HepG2 (cell line): ENCODE data around the gene TTC22. TPM values are rescaled to one million over a fixed set of nuclear protein-coding genes. Genes with fewer than 3 reads are reported as not detected.

ENCODE experiments used
- ATAC-seq: fragments of 200-7000 bp; cut with Tn5 transposase; 3 replicates; pipeline ENCODE4 v1.9.1; 2020; ENCODE audit warnings: mild to moderate bottlenecking, moderate library complexity
- BruUV-seq: library from RNA; stranded (reverse); fragments of 400-500 nt; replicated peaks from 2 replicates; lab custom pipeline; 2021; lab: Mats Ljungman, UMichigan
- CTCF ChIA-PET: fragments of 300-600 bp; formaldehyde crosslinking; extraction: SDS; loops from one replicate; lab custom pipeline; 2021; ENCODE audit warnings: low total read pairs, inconsistent platforms, low intra/inter-chr PET ratio; lab: Yijun Ruan, JAX
- POLR2A ChIA-PET: fragments of 350-600 bp; sonication (Branson Sonifier 250); formaldehyde crosslinking; loops from one replicate; lab custom pipeline; 2020; ENCODE audit warnings: antibody characterized with exemption, inconsistent platforms; lab: Yijun Ruan, JAX
- DNase-seq: peaks from one replicate; pipeline ENCODE4 v3.0.0-alpha.2; 2015; ENCODE audit warnings: low spot score
- FAIRE-seq: peaks from 3 replicates; lab custom pipeline; 2011; peaks lifted over from hg19 to GRCh38; lab: Jason Lieb, UNC
- H2AFZ ChIP-seq: one replicate; pipeline ENCODE4 v1.6.1; 2011; ENCODE audit warnings: low read length, inconsistent platforms
- H3K27ac ChIP-seq: fragments of 300-600 bp; 3 replicates; pipeline ENCODE4 v1.8.0; 2011; ENCODE audit warnings: mixed run types, mild to moderate bottlenecking, mixed read lengths, low read length, inconsistent platforms; ENCODE audit not compliant: insufficient read depth; ENCODE audit errors: extremely low read length
- H3K27me3 ChIP-seq, 2 experiments: fragments of 200-600 bp in 1 of 2; 2 replicates in 1 of 2; 3 replicates in 1 of 2; pipeline versions ENCODE4 v1.6.0 to v1.8.0; 2011; ENCODE audit warnings: low read length in 2 of 2, mild to moderate bottlenecking in 2 of 2, moderate library complexity in 2 of 2, inconsistent platforms in 1 of 2; ENCODE audit not compliant: insufficient read depth in 2 of 2, control insufficient read depth in 1 of 2
- H3K36me3 ChIP-seq, 2 experiments: fragments of 200-600 bp in 1 of 2; replicated peaks in 1 of 2; 2 replicates in 1 of 2; 3 replicates in 1 of 2; pipeline versions ENCODE4 v1.5.1 to v1.8.0; 2011; ENCODE audit warnings: low read length in 2 of 2, inconsistent platforms in 1 of 2; ENCODE audit not compliant: insufficient read depth in 2 of 2, control insufficient read depth in 1 of 2
- H3K4me1 ChIP-seq: 2 replicates; pipeline ENCODE4 v1.5.1; 2012; ENCODE audit warnings: low read length, inconsistent platforms; ENCODE audit not compliant: insufficient read depth
- H3K4me2 ChIP-seq: 2 replicates; pipeline ENCODE4 v1.6.0; 2011; ENCODE audit warnings: low read depth, low read length, inconsistent platforms
- H3K4me3 ChIP-seq, 3 experiments: fragments of 200-600 bp in 1 of 3; sonication (generic), shearing (Covaris generic) in 1 of 3; replicated peaks in 1 of 3; 2 replicates each; pipeline ENCODE4 v1.5.1; 2011 to 2016; ENCODE audit warnings: low read length in 3 of 3, inconsistent platforms in 2 of 3, low read depth in 2 of 3, mild to moderate bottlenecking in 2 of 3, control low read depth in 1 of 3, mixed read lengths in 1 of 3; ENCODE audit not compliant: insufficient read depth in 1 of 3
- H3K79me2 ChIP-seq: one replicate; pipeline ENCODE4 v1.6.1; 2011; ENCODE audit warnings: low read length, inconsistent platforms; ENCODE audit not compliant: insufficient read depth
- H3K9ac ChIP-seq: 2 replicates; pipeline ENCODE4 v1.6.0; 2011; ENCODE audit warnings: mild to moderate bottlenecking, low read depth, low read length, inconsistent platforms; ENCODE audit not compliant: insufficient read depth
- H3K9me3 ChIP-seq: 2 replicates; pipeline ENCODE4 v1.5.1; 2012; ENCODE audit warnings: mild to moderate bottlenecking, low read length
- H4K20me1 ChIP-seq: 2 replicates; pipeline ENCODE4 v1.6.0; 2011; ENCODE audit warnings: inconsistent platforms, mild to moderate bottlenecking, low read length, moderate library complexity; ENCODE audit not compliant: insufficient read depth
- CBFB ChIP-seq: sonication (generic); formaldehyde crosslinking; IDR thresholded peaks from 2 replicates; pipeline ENCODE4 v1.4.0; 2020; ENCODE audit warnings: missing genetic modification reagents
- HES4 ChIP-seq: sonication (generic); formaldehyde crosslinking; IDR thresholded peaks from 2 replicates; pipeline ENCODE4 v1.9.0; 2021; ENCODE audit warnings: mild to moderate bottlenecking, missing genetic modification reagents, borderline replicate concordance
- NFYB ChIP-seq: sonication (generic); formaldehyde crosslinking; IDR thresholded peaks from 2 replicates; pipeline ENCODE4 v1.4.0; 2020; ENCODE audit warnings: missing genetic modification reagents
- PRMT3 ChIP-seq: sonication (generic); formaldehyde crosslinking; IDR thresholded peaks from 2 replicates; pipeline ENCODE4 v1.8.1; 2022; ENCODE audit warnings: low read depth, mild to moderate bottlenecking, moderate library complexity, missing genetic modification reagents, borderline replicate concordance
- SYNCRIP ChIP-seq: fragments of 200-400 bp; formaldehyde crosslinking; IDR thresholded peaks from 2 replicates; pipeline ENCODE4 v1.6.1; 2018; ENCODE audit warnings: mild to moderate bottlenecking, low read depth, low read length; ENCODE audit not compliant: insufficient read depth
- XRCC5 ChIP-seq: fragments of 200-400 bp; formaldehyde crosslinking; optimal IDR thresholded peaks from 2 replicates; pipeline ENCODE3; 2017; ENCODE audit warnings: mild to moderate bottlenecking, low read length
- ZFX ChIP-seq: sonication (generic); formaldehyde crosslinking; IDR thresholded peaks from 2 replicates; pipeline ENCODE4 v1.4.0; 2020; ENCODE audit warnings: mild to moderate bottlenecking, low read depth, missing genetic modification reagents, moderate library complexity
- ZNF160 ChIP-seq: sonication (generic); formaldehyde crosslinking; IDR thresholded peaks from 2 replicates; pipeline ENCODE4 v1.8.0; 2022; ENCODE audit warnings: mild to moderate bottlenecking, inconsistent platforms, missing genetic modification reagents
- ZNF225 ChIP-seq: sonication (generic); formaldehyde crosslinking; IDR thresholded peaks from 2 replicates; pipeline ENCODE4 v1.4.0; 2020; ENCODE audit warnings: mild to moderate bottlenecking, missing genetic modification reagents
- WGBS: methylation state at CpG from one replicate; pipeline ENCODE4 v1.1.6; 2017; ENCODE audit warnings: low lambda C conversion rate; 5-methylcytosine and 5-hydroxymethylcytosine counted together
- in situ Hi-C: cut with HindIII; loops from 2 replicates; pipeline ENCODE4 v1.10.0; 2017; ENCODE audit warnings: low pct_unique_long_range_greater_than_20kb; ENCODE audit not compliant: extremely low pct_ligation_motif_present
- intact Hi-C: fragments of 100-400 bp; cut with micrococcal nuclease; formaldehyde crosslinking; loops from one replicate; pipeline ENCODE4 v1.10.0; 2022; ENCODE audit not compliant: unreplicated experiment
- polyA plus RNA-seq, 8 experiments: library from polyadenylated mRNA; depleted of rRNA in 3 of 8; stranded (reverse) in 7 of 8; unstranded in 1 of 8; fragments of >200 nt; fragmentation: Illumina TruSeq in 4 of 8; extraction: Trizol in 4 of 8; gene quantifications; 2 replicates each; pipeline versions ENCODE4 v1.2.1 to v1.2.3, GENCODE V29; 2011 to 2016; ENCODE audit warnings: low read depth in 4 of 8, missing spikeins in 1 of 8, mixed read lengths in 1 of 8; ENCODE audit not compliant: insufficient read depth in 1 of 8
- total RNA-seq, 5 experiments: library from RNA; depleted of rRNA; stranded (reverse); fragments of >200 nt; fragmentation: Illumina TruSeq; extraction: Trizol; gene quantifications; 2 replicates each; pipeline ENCODE4 v1.2.3, GENCODE V29; 2016; ENCODE audit warnings: low read depth in 1 of 5
- TF ChIP-seq, protein P1 (sequence below): IDR thresholded peaks from 2 replicates; pipeline ENCODE4 v1.6.1; 2016; ENCODE audit warnings: control low read depth
- TF ChIP-seq, protein P2 (sequence below): sonication (generic); formaldehyde crosslinking; IDR thresholded peaks from 2 replicates; pipeline ENCODE4 v1.4.0; 2020; ENCODE audit warnings: low read depth, mild to moderate bottlenecking, missing genetic modification reagents
- TF ChIP-seq, protein P3 (sequence below): sonication (generic); formaldehyde crosslinking; IDR thresholded peaks from 2 replicates; pipeline ENCODE4 v1.9.0; 2022; ENCODE audit warnings: low read depth, missing genetic modification reagents
- TF ChIP-seq, protein P4 (sequence below): sonication (generic); formaldehyde crosslinking; IDR thresholded peaks from 2 replicates; pipeline ENCODE4 v1.9.0; 2021; ENCODE audit warnings: missing genetic modification reagents, mild to moderate bottlenecking, borderline replicate concordance
- TF ChIP-seq, protein P5 (sequence below): sonication (generic); formaldehyde crosslinking; IDR thresholded peaks from 2 replicates; pipeline ENCODE4 v1.5.0; 2020; ENCODE audit warnings: missing genetic modification reagents
- TF ChIP-seq, protein P6 (sequence below): sonication (generic); formaldehyde crosslinking; IDR thresholded peaks from 2 replicates; pipeline ENCODE4 v1.5.0; 2020; ENCODE audit warnings: mild to moderate bottlenecking, missing genetic modification reagents, moderate library complexity

TTC22 gene
- total and polyA plus RNA-seq, 2 of the 13 experiments (the other 11 are each of a cell fraction or from before 2014, with no cell fraction given), result not detected

DNA sequence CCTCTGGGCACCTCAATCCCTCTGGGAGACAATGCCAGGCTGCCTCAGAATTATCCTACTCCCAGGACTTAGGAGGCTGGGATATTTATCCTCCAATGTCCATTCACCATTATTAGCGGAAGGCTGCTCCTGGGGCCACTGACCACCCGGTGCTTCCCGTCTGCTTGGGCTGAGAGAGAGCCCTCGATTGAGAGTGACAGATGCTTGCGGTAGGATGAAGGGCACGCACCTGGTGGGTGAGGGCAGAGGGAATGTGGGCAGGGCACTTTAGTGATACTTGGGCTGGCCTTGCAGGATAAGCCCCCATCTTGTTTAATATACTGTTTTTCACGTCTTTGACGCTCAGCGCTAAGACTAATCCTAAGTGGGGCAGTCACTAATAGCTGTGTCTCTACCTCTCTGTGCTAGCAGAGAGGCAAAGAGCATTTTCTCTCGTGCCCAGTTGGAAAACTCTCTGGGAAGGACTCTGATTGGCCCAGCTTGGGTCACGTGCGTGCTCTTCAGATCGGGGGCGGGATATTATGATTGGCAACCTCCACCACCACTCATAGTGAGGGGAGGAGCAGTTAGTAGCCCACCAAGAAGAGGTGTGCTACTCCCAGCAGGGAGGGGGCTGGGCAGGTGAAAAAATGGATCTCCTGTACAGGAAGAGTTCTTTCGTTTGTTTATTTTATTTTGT, 26.2 kb downstream of the TTC22 start (continued):
- TF ChIP-seq, protein P1, sequence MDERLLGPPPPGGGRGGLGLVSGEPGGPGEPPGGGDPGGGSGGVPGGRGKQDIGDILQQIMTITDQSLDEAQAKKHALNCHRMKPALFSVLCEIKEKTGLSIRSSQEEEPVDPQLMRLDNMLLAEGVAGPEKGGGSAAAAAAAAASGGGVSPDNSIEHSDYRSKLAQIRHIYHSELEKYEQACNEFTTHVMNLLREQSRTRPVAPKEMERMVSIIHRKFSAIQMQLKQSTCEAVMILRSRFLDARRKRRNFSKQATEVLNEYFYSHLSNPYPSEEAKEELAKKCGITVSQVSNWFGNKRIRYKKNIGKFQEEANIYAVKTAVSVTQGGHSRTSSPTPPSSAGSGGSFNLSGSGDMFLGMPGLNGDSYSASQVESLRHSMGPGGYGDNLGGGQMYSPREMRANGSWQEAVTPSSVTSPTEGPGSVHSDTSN (CRISPR knock-in tag), result peak; percentile 74
- TF ChIP-seq CBFB (CRISPR knock-in tag) (no peak), PRMT3 (CRISPR knock-in tag) (no peak), NFYB (CRISPR knock-in tag) (peak; percentile 80), ZNF225 (CRISPR knock-in tag) (no peak)
- TF ChIP-seq, protein P2, sequence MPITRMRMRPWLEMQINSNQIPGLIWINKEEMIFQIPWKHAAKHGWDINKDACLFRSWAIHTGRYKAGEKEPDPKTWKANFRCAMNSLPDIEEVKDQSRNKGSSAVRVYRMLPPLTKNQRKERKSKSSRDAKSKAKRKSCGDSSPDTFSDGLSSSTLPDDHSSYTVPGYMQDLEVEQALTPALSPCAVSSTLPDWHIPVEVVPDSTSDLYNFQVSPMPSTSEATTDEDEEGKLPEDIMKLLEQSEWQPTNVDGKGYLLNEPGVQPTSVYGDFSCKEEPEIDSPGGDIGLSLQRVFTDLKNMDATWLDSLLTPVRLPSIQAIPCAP, result no peak

DNA sequence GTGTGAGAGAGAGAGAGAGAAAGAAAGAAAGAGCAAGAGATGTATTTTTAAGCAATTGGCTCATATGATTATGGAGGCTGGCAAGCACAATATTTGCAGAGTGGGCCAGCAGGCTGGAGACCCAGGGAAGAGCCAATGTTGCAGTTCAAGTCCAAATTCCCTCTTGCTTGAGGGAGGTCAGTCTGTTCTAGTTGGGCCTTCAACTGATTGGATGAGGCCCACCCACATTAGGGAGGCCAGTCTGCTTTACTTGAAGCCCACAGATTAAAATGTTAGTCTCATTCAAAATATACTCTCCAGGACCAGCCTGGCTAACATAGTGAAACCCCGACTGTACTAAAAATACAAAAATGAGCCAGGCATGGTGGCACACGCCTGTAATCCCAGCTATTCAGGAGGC, 28.2 kb downstream of the TTC22 start:
- Histone ChIP-seq H3K9me3 (no peaks in the 10 kb centered on the region), H3K4me3 (no peak overlapping the region), H2AFZ (no peak overlapping the region), H3K36me3 (no peaks in the 10 kb centered on the region), H3K4me1 (peaks cover 6% of the 10 kb centered on the region; the same call in 1 of the 2 replicates), H3K27ac (no peak overlapping the region), H3K79me2 (no peaks in the 10 kb centered on the region), H3K4me2 (no peak overlapping the region), H4K20me1 (no peaks in the 10 kb centered on the region), H3K9ac (no peak overlapping the region), H3K27me3 (no peaks in the 10 kb centered on the region)
- BruUV-seq, result no TSS peak
- intact Hi-C loops, result no loop called here
- DNase-seq (no peak), FAIRE-seq (no peak), ATAC-seq (no peak)
- 20% methylated on average over 2 of the region's 2 CpGs for WGBS
- in situ Hi-C loops, result no loop called here
- ChIA-PET CTCF (no interaction called here), POLR2A (no interaction called here)
- no peak for TF ChIP-seq SYNCRIP
- TF ChIP-seq, protein P3, sequence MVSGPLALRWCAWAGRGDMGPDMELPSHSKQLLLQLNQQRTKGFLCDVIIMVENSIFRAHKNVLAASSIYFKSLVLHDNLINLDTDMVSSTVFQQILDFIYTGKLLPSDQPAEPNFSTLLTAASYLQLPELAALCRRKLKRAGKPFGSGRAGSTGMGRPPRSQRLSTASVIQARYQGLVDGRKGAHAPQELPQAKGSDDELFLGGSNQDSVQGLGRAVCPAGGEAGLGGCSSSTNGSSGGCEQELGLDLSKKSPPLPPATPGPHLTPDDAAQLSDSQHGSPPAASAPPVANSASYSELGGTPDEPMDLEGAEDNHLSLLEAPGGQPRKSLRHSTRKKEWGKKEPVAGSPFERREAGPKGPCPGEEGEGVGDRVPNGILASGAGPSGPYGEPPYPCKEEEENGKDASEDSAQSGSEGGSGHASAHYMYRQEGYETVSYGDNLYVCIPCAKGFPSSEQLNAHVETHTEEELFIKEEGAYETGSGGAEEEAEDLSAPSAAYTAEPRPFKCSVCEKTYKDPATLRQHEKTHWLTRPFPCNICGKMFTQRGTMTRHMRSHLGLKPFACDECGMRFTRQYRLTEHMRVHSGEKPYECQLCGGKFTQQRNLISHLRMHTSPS (CRISPR knock-in tag), result no peak
- TF ChIP-seq ZNF160 (CRISPR knock-in tag), result no peak
- TF ChIP-seq XRCC5, result no peak
- TF ChIP-seq, protein P4, sequence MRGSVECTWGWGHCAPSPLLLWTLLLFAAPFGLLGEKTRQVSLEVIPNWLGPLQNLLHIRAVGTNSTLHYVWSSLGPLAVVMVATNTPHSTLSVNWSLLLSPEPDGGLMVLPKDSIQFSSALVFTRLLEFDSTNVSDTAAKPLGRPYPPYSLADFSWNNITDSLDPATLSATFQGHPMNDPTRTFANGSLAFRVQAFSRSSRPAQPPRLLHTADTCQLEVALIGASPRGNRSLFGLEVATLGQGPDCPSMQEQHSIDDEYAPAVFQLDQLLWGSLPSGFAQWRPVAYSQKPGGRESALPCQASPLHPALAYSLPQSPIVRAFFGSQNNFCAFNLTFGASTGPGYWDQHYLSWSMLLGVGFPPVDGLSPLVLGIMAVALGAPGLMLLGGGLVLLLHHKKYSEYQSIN (CRISPR knock-in tag), result no peak
- TF ChIP-seq, protein P5, sequence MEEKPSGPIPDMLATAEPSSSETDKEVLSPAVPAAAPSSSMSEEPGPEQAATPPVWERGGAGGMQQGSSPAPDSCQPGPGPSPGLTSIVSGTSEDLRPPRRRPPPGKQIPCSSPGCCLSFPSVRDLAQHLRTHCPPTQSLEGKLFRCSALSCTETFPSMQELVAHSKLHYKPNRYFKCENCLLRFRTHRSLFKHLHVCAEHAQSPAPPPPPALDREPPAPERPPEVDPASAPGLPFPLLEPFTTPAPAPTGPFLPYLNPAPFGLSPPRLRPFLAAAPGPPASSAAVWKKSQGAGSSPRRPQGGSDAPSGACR (CRISPR knock-in tag), result no peak
- no peak for TF ChIP-seq ZFX (CRISPR knock-in tag)
- no peak for TF ChIP-seq HES4 (CRISPR knock-in tag)
- TF ChIP-seq, protein P6, sequence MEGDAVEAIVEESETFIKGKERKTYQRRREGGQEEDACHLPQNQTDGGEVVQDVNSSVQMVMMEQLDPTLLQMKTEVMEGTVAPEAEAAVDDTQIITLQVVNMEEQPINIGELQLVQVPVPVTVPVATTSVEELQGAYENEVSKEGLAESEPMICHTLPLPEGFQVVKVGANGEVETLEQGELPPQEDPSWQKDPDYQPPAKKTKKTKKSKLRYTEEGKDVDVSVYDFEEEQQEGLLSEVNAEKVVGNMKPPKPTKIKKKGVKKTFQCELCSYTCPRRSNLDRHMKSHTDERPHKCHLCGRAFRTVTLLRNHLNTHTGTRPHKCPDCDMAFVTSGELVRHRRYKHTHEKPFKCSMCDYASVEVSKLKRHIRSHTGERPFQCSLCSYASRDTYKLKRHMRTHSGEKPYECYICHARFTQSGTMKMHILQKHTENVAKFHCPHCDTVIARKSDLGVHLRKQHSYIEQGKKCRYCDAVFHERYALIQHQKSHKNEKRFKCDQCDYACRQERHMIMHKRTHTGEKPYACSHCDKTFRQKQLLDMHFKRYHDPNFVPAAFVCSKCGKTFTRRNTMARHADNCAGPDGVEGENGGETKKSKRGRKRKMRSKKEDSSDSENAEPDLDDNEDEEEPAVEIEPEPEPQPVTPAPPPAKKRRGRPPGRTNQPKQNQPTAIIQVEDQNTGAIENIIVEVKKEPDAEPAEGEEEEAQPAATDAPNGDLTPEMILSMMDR (CRISPR knock-in tag), result no peak
